ENCODE data around the gene DNAH14. TPM values are rescaled to one million over a fixed set of nuclear protein-coding genes. Genes with fewer than 3 reads are reported as not detected.
"Not testable (repeated sequence)": the region's sequence is repeated elsewhere in the genome, so short reads cannot be mapped to it uniquely, and the experiment has no call there.

The DNAH14 gene
- polyA plus RNA-seq, 1 donor = 18.2 TPM

- WGBS (ENCODE audit: insufficient coverage, low lambda C conversion rate) = no CpG with 5 or more reads among the region's 1 CpG
- H3K4me1 ChIP-seq (ENCODE audit: control insufficient read depth, insufficient read depth, low read length); H3K27me3 ChIP-seq (ENCODE audit: control insufficient read depth, insufficient read depth, low read length); DNase-seq; H3K4me3 ChIP-seq (ENCODE audit: low read length); H3K27ac ChIP-seq (ENCODE audit: low read length); H3K9me3 ChIP-seq (ENCODE audit: control insufficient read depth, low read depth, low read length); H3K36me3 ChIP-seq (ENCODE audit: control insufficient read depth, insufficient read depth, low read length): not testable (repeated sequence)
Observed at GRCh38 chr1:225329996-225330395, 400.5 kb downstream of the DNAH14 start.

- Histone ChIP-seq H3K4me3 (ENCODE audit: low read length) (no peak overlapping the region), H3K27me3 (ENCODE audit: control insufficient read depth, insufficient read depth, low read length) (no peaks in the 10 kb centered on the region), H3K27ac (ENCODE audit: low read length) (no peak overlapping the region), H3K4me1 (ENCODE audit: control insufficient read depth, insufficient read depth, low read length) (no peaks in the 10 kb centered on the region), H3K36me3 (ENCODE audit: control insufficient read depth, insufficient read depth, low read length) (no peaks in the 10 kb centered on the region), H3K9me3 (ENCODE audit: control insufficient read depth, low read depth, low read length) (no peaks in the 10 kb centered on the region)
- no peak for DNase-seq
- WGBS (ENCODE audit: insufficient coverage, low lambda C conversion rate) = no CpG with 5 or more reads among the region's 1 CpG
Observed at GRCh38 chr1:225332686-225333085, 403.2 kb downstream of the DNAH14 start.

GRCh38 chr1:225335098-225335778 is 405.8 kb downstream of the DNAH14 start:
- WGBS (ENCODE audit: insufficient coverage, low lambda C conversion rate) = no CpG with 5 or more reads among the region's 18 CpGs
- not testable (repeated sequence) for H3K4me1 ChIP-seq (ENCODE audit: control insufficient read depth, insufficient read depth, low read length)

DNA sequence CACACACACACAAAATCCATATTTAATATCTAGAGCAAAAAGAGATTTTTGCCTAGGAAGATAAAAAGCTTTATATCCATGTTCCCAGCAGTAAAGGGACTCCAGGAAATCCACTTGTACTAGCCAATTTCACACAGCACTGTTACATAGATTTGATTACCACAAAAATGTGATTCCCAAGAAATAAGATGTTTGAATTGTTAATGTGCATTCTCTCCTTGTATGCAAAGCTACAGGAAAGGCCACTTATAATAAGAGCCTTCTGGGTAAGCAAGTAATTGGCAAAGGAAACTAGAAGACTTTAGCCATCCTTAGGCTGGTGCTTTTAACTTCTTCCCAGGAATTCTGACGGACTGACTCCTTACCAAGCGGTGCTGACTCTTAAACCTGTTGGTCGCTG is 409.1 kb downstream of the DNAH14 start:
- no peak overlapping the region for H3K27ac ChIP-seq (ENCODE audit: low read length)
- H3K27me3 ChIP-seq (ENCODE audit: control insufficient read depth, insufficient read depth, low read length) = no peaks in the 10 kb centered on the region
- no peak for DNase-seq
- no peaks in the 10 kb centered on the region for H3K9me3 ChIP-seq (ENCODE audit: control insufficient read depth, low read depth, low read length)
- WGBS (ENCODE audit: insufficient coverage, low lambda C conversion rate) = no CpG with 5 or more reads among the region's 3 CpGs
- no peak overlapping the region for H3K4me3 ChIP-seq (ENCODE audit: low read length)
- H3K4me1 ChIP-seq (ENCODE audit: control insufficient read depth, insufficient read depth, low read length) = no peaks in the 10 kb centered on the region
- no peaks in the 10 kb centered on the region for H3K36me3 ChIP-seq (ENCODE audit: control insufficient read depth, insufficient read depth, low read length)

More at GRCh38 chr1:225335098-225335778, 405.8 kb downstream of the DNAH14 start:
- H3K36me3 ChIP-seq (ENCODE audit: control insufficient read depth, insufficient read depth, low read length); H3K27ac ChIP-seq (ENCODE audit: low read length); H3K27me3 ChIP-seq (ENCODE audit: control insufficient read depth, insufficient read depth, low read length); H3K9me3 ChIP-seq (ENCODE audit: control insufficient read depth, low read depth, low read length); H3K4me3 ChIP-seq (ENCODE audit: low read length); DNase-seq: not testable (repeated sequence)

GRCh38 chr1:225341642-225342041 is 412.2 kb downstream of the DNAH14 start:
- WGBS (ENCODE audit: insufficient coverage, low lambda C conversion rate) = 100% methylated on average over 1 of the region's 3 CpGs
- Histone ChIP-seq H3K36me3 (ENCODE audit: control insufficient read depth, insufficient read depth, low read length) (no peaks in the 10 kb centered on the region), H3K4me1 (ENCODE audit: control insufficient read depth, insufficient read depth, low read length) (no peaks in the 10 kb centered on the region), H3K27ac (ENCODE audit: low read length) (no peak overlapping the region), H3K9me3 (ENCODE audit: control insufficient read depth, low read depth, low read length) (no peaks in the 10 kb centered on the region), H3K27me3 (ENCODE audit: control insufficient read depth, insufficient read depth, low read length) (no peaks in the 10 kb centered on the region), H3K4me3 (ENCODE audit: low read length) (no peak overlapping the region)
- no peak for DNase-seq

GRCh38 chr1:225342695-225343094 is 413.2 kb downstream of the DNAH14 start:
- no peak overlapping the region for H3K4me3 ChIP-seq (ENCODE audit: low read length)
- H3K27me3 ChIP-seq (ENCODE audit: control insufficient read depth, insufficient read depth, low read length) = no peaks in the 10 kb centered on the region
- WGBS (ENCODE audit: insufficient coverage, low lambda C conversion rate) = no CpG with 5 or more reads among the region's 7 CpGs
- no peaks in the 10 kb centered on the region for H3K9me3 ChIP-seq (ENCODE audit: control insufficient read depth, low read depth, low read length)
- H3K4me1 ChIP-seq (ENCODE audit: control insufficient read depth, insufficient read depth, low read length) = no peaks in the 10 kb centered on the region
- H3K36me3 ChIP-seq (ENCODE audit: control insufficient read depth, insufficient read depth, low read length) = no peaks in the 10 kb centered on the region
- DNase-seq = no peak
- no peak overlapping the region for H3K27ac ChIP-seq (ENCODE audit: low read length)

DNA sequence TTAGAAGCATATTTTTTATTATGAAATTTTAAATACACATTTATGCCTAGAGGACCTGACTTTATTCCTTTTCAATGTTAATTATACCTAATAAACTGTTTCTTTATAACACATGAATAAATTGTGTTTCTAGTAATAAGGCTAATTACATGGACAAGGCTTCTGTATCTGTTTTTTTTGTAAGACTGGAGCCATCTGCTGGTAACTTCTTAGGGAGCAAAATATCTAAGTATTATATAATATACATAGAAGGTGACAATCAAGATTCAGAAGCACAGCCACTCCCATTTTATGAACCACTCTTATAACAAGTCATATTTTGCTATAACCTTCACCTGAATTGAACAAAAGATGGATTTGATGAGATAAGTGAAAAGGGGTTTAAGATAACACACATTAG is 414.1 kb downstream of the DNAH14 start:
- no peaks in the 10 kb centered on the region for H3K9me3 ChIP-seq (ENCODE audit: control insufficient read depth, low read depth, low read length)
- DNase-seq = no peak

GRCh38 chr1:225347123-225347683 is 417.7 kb downstream of the DNAH14 start:
- Histone ChIP-seq H3K27me3 (ENCODE audit: control insufficient read depth, insufficient read depth, low read length) (no peaks in the 10 kb centered on the region), H3K4me1 (ENCODE audit: control insufficient read depth, insufficient read depth, low read length) (no peaks in the 10 kb centered on the region), H3K9me3 (ENCODE audit: control insufficient read depth, low read depth, low read length) (no peaks in the 10 kb centered on the region), H3K36me3 (ENCODE audit: control insufficient read depth, insufficient read depth, low read length) (no peaks in the 10 kb centered on the region), H3K27ac (ENCODE audit: low read length) (no peak overlapping the region), H3K4me3 (ENCODE audit: low read length) (no peak overlapping the region)
- DNase-seq = no peak
- 80% methylated on average over 1 of the region's 3 CpGs for WGBS (ENCODE audit: insufficient coverage, low lambda C conversion rate)

More for the DNA sequence above, 414.1 kb downstream of the DNAH14 start:
- no peaks in the 10 kb centered on the region for H3K36me3 ChIP-seq (ENCODE audit: control insufficient read depth, insufficient read depth, low read length)
- H3K27ac ChIP-seq (ENCODE audit: low read length) = no peak overlapping the region
- no peak overlapping the region for H3K4me3 ChIP-seq (ENCODE audit: low read length)
- no peaks in the 10 kb centered on the region for H3K4me1 ChIP-seq (ENCODE audit: control insufficient read depth, insufficient read depth, low read length)
- H3K27me3 ChIP-seq (ENCODE audit: control insufficient read depth, insufficient read depth, low read length) = no peaks in the 10 kb centered on the region

DNA sequence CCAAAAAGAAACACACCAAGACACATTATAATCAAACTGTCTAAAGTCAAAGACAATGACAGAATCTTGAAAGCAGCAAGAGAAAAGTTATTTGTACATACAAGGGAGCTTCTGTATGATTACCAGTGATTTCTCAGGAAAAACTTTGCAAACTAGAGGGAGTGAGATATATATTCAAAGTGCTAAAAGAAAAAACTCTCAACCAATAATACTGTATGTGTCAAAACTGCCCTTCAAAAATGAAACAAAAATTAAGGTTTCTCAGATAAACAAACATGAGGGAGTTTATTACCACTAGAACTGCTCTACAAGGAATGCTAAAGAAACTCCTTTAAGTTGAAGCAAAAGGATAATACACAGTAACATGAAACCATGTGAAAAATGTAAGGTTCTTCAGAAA is 418.9 kb downstream of the DNAH14 start:
- H3K36me3 ChIP-seq (ENCODE audit: control insufficient read depth, insufficient read depth, low read length) = no peaks in the 10 kb centered on the region
- H3K9me3 ChIP-seq (ENCODE audit: control insufficient read depth, low read depth, low read length) = no peaks in the 10 kb centered on the region
- DNase-seq = no peak
- no peak overlapping the region for H3K4me3 ChIP-seq (ENCODE audit: low read length)
- no peaks in the 10 kb centered on the region for H3K27me3 ChIP-seq (ENCODE audit: control insufficient read depth, insufficient read depth, low read length)
- H3K4me1 ChIP-seq (ENCODE audit: control insufficient read depth, insufficient read depth, low read length) = no peaks in the 10 kb centered on the region
- no peak overlapping the region for H3K27ac ChIP-seq (ENCODE audit: low read length)

- H3K4me3 ChIP-seq (ENCODE audit: low read length) = no peak overlapping the region
- no peaks in the 10 kb centered on the region for H3K36me3 ChIP-seq (ENCODE audit: control insufficient read depth, insufficient read depth, low read length)
- H3K4me1 ChIP-seq (ENCODE audit: control insufficient read depth, insufficient read depth, low read length) = no peaks in the 10 kb centered on the region
- WGBS (ENCODE audit: insufficient coverage, low lambda C conversion rate) = 83% methylated on average over 2 of the region's 2 CpGs
- H3K27ac ChIP-seq (ENCODE audit: low read length) = no peak overlapping the region
- no peaks in the 10 kb centered on the region for H3K27me3 ChIP-seq (ENCODE audit: control insufficient read depth, insufficient read depth, low read length)
- no peaks in the 10 kb centered on the region for H3K9me3 ChIP-seq (ENCODE audit: control insufficient read depth, low read depth, low read length)
- no peak for DNase-seq
Observed at GRCh38 chr1:225349826-225350225, 420.4 kb downstream of the DNAH14 start.

- Histone ChIP-seq H3K9me3 (ENCODE audit: control insufficient read depth, low read depth, low read length) (no peaks in the 10 kb centered on the region), H3K36me3 (ENCODE audit: control insufficient read depth, insufficient read depth, low read length) (no peaks in the 10 kb centered on the region), H3K4me3 (ENCODE audit: low read length) (no peak overlapping the region), H3K27ac (ENCODE audit: low read length) (no peak overlapping the region), H3K27me3 (ENCODE audit: control insufficient read depth, insufficient read depth, low read length) (no peaks in the 10 kb centered on the region), H3K4me1 (ENCODE audit: control insufficient read depth, insufficient read depth, low read length) (no peaks in the 10 kb centered on the region)
- DNase-seq = no peak
Observed at GRCh38 chr1:225350872-225351271, 421.4 kb downstream of the DNAH14 start.
